HepG2 (cell line): ENCODE data around the gene ZACN. TPM values are rescaled to one million over a fixed set of nuclear protein-coding genes. Genes with fewer than 3 reads are reported as not detected.

ENCODE experiments used
- AKAP8 ChIP-seq: sonication (generic); formaldehyde crosslinking; IDR thresholded peaks from 2 replicates; pipeline ENCODE4 v1.5.1; 2020; ENCODE audit warnings: mild to moderate bottlenecking, missing genetic modification reagents
- ARNT2 ChIP-seq: sonication (generic); formaldehyde crosslinking; IDR thresholded peaks from 2 replicates; pipeline ENCODE4 v1.8.0; 2022; ENCODE audit warnings: mild to moderate bottlenecking, low read depth, missing genetic modification reagents, moderate library complexity
- BHLHE40 ChIP-seq: IDR thresholded peaks from 2 replicates; pipeline ENCODE4 v1.6.1; 2011; ENCODE audit warnings: low read length, improper control_type of control experiment
- CAMTA2 ChIP-seq: sonication (generic); formaldehyde crosslinking; IDR thresholded peaks from 2 replicates; pipeline ENCODE4 v1.4.0; 2020; ENCODE audit warnings: mild to moderate bottlenecking, missing genetic modification reagents, borderline replicate concordance
- CEBPB ChIP-seq: IDR thresholded peaks from 2 replicates; pipeline ENCODE4 v1.6.1; 2011; ENCODE audit warnings: low read depth, low read length, improper control_type of control experiment, borderline replicate concordance
- HHEX ChIP-seq: IDR thresholded peaks from 2 replicates; pipeline ENCODE4 v1.6.1; 2016; ENCODE audit warnings: control low read depth
- HNRNPL ChIP-seq: fragments of 200-400 bp; formaldehyde crosslinking; IDR thresholded peaks from 2 replicates; pipeline ENCODE4 v1.6.1; 2017; ENCODE audit warnings: mild to moderate bottlenecking, low read depth, low read length
- PHF8 ChIP-seq: sonication (generic); formaldehyde crosslinking; IDR thresholded peaks from 2 replicates; pipeline ENCODE4 v1.5.0; 2020; ENCODE audit warnings: missing genetic modification reagents
- RAD21 ChIP-seq: fragments of 450-650 bp; formaldehyde crosslinking; IDR thresholded peaks from 2 replicates; pipeline ENCODE4 v1.5.0; 2020; ENCODE audit warnings: mild to moderate bottlenecking
- RFXAP ChIP-seq: sonication (generic); formaldehyde crosslinking; IDR thresholded peaks from 2 replicates; pipeline ENCODE4 v1.4.0; 2020; ENCODE audit warnings: missing genetic modification reagents, borderline replicate concordance
- ZC3H13 ChIP-seq: sonication (generic); formaldehyde crosslinking; IDR thresholded peaks from 2 replicates; pipeline ENCODE4 v1.8.1; 2023; ENCODE audit warnings: mild to moderate bottlenecking, missing genetic modification reagents, moderate library complexity
- ZNF350 ChIP-seq: sonication (generic); formaldehyde crosslinking; IDR thresholded peaks from 2 replicates; pipeline ENCODE4 v1.4.0; 2020; ENCODE audit warnings: mild to moderate bottlenecking, low read depth, missing genetic modification reagents, borderline replicate concordance
- ZNF614 ChIP-seq: IDR thresholded peaks from 2 replicates; pipeline ENCODE4 v1.6.1; 2018; ENCODE audit warnings: missing biosample characterization, missing genetic modification reagents, inconsistent platforms, borderline replicate concordance
- ZNF766 ChIP-seq: sonication (generic); formaldehyde crosslinking; IDR thresholded peaks from 2 replicates; pipeline ENCODE4 v1.5.0; 2020; ENCODE audit warnings: missing genetic modification reagents, borderline replicate concordance
- polyA plus RNA-seq, 8 experiments: library from polyadenylated mRNA; depleted of rRNA in 3 of 8; stranded (reverse) in 7 of 8; unstranded in 1 of 8; fragments of >200 nt; fragmentation: Illumina TruSeq in 4 of 8; extraction: Trizol in 4 of 8; gene quantifications; 2 replicates each; pipeline versions ENCODE4 v1.2.1 to v1.2.3, GENCODE V29; 2011 to 2016; ENCODE audit warnings: low read depth in 4 of 8, missing spikeins in 1 of 8, mixed read lengths in 1 of 8; ENCODE audit not compliant: insufficient read depth in 1 of 8
- total RNA-seq, 5 experiments: library from RNA; depleted of rRNA; stranded (reverse); fragments of >200 nt; fragmentation: Illumina TruSeq; extraction: Trizol; gene quantifications; 2 replicates each; pipeline ENCODE4 v1.2.3, GENCODE V29; 2016; ENCODE audit warnings: low read depth in 1 of 5
- TF ChIP-seq, protein P1 (sequence below): sonication (generic); formaldehyde crosslinking; IDR thresholded peaks from 2 replicates; pipeline ENCODE4 v1.5.0; 2020; ENCODE audit warnings: mild to moderate bottlenecking, missing genetic modification reagents
- TF ChIP-seq, protein P2 (sequence below), 2 experiments: sonication (generic) in 1 of 2; formaldehyde crosslinking in 1 of 2; IDR thresholded peaks; 2 replicates each; pipeline versions ENCODE4 v1.5.1 to v1.6.1; 2011 to 2020; ENCODE audit warnings: borderline replicate concordance in 1 of 2, low read depth in 1 of 2, low read length in 1 of 2, mild to moderate bottlenecking in 1 of 2, missing genetic modification reagents in 1 of 2, moderate library complexity in 1 of 2
- TF ChIP-seq, protein P3 (sequence below): sonication (generic); formaldehyde crosslinking; IDR thresholded peaks from 2 replicates; pipeline ENCODE4 v1.4.0; 2020; ENCODE audit warnings: mild to moderate bottlenecking, missing genetic modification reagents
- TF ChIP-seq, protein P4 (sequence below): sonication (generic); formaldehyde crosslinking; IDR thresholded peaks from 2 replicates; pipeline ENCODE4 v1.5.1; 2020; ENCODE audit warnings: missing genetic modification reagents, mild to moderate bottlenecking, borderline replicate concordance
- TF ChIP-seq, protein P5 (sequence below): sonication (generic); formaldehyde crosslinking; IDR thresholded peaks from 2 replicates; pipeline ENCODE4 v1.4.0; 2020; ENCODE audit warnings: missing genetic modification reagents, mild to moderate bottlenecking, borderline replicate concordance

ZACN gene
- total and polyA plus RNA-seq, 2 of the 13 experiments (the other 11 are each of a cell fraction or from before 2014, with no cell fraction given): 0.11 to 0.15 TPM

DNA sequence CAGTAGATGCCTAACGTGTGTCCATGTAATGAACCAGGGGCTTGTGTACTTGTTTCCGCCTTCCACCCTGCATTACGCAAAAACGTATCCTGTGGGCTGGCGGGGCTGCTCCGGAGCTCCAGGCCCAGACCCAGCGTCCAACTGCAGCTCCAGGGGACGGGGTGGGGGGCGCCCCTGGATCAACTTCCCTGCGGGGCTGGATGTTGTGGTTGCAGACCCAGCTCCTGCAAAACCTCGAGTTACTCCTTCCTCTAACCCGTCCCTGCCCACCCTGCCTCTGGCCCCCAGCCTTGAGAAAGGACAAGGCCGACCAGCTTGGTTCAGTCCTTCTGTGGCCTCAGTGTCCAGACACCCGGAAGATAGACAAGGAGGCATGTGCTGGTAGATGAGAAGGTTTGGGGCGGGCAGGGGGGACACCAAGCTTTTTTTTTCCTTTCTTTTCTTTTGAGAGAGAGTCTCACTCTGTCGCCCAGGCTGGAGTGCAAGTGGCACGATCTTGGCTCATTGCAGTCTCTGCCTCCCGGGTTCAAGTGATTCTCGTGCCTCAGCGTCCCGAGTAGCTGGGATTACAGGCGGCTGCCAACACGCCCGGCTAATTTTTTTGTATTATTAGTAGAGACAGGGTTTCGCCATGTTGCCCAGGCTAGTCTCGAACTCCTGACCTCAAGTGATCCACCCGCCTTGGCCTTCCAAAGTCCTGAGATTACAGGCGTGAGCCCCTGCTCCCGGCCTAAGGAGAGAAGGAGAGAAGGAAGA lies 25.3 kb downstream of the ZACN start (continued):
- TF ChIP-seq, protein P1, sequence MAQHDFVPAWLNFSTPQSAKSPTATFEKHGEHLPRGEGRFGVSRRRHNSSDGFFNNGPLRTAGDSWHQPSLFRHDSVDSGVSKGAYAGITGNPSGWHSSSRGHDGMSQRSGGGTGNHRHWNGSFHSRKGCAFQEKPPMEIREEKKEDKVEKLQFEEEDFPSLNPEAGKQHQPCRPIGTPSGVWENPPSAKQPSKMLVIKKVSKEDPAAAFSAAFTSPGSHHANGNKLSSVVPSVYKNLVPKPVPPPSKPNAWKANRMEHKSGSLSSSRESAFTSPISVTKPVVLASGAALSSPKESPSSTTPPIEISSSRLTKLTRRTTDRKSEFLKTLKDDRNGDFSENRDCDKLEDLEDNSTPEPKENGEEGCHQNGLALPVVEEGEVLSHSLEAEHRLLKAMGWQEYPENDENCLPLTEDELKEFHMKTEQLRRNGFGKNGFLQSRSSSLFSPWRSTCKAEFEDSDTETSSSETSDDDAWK (CRISPR knock-in tag): no peak
- TF ChIP-seq HHEX (CRISPR knock-in tag) (no peak), ZNF614 (0 out of 2 replicates have a peak, but pooled peaks have one; percentile 44), PHF8 (CRISPR knock-in tag) (no peak), ZNF350 (CRISPR knock-in tag) (0 out of 2 replicates have a peak, but pooled peaks have one; percentile 11), ZC3H13 (CRISPR knock-in tag) (peak; percentile 74), CAMTA2 (0 out of 2 replicates have a peak, but pooled peaks have one; percentile 67), RFXAP (CRISPR knock-in tag) (no peak), ZNF766 (0 out of 2 replicates have a peak, but pooled peaks have one; percentile 59), HNRNPL (no peak), BHLHE40 (no peak), RAD21 (CRISPR knock-in tag) (no peak), ARNT2 (no peak), AKAP8 (CRISPR knock-in tag) (no peak), CEBPB (peak; percentile 56; the same call in 1 of the 2 replicates)
- TF ChIP-seq, protein P2, sequence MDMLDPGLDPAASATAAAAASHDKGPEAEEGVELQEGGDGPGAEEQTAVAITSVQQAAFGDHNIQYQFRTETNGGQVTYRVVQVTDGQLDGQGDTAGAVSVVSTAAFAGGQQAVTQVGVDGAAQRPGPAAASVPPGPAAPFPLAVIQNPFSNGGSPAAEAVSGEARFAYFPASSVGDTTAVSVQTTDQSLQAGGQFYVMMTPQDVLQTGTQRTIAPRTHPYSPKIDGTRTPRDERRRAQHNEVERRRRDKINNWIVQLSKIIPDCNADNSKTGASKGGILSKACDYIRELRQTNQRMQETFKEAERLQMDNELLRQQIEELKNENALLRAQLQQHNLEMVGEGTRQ (IDR thresholded peaks at IDR 0.05; ENCODE audit: low read depth, low read length): no peak
- TF ChIP-seq, protein P2 (CRISPR knock-in tag; IDR thresholded peaks at IDR 0.05; ENCODE audit: borderline replicate concordance): no peak
- TF ChIP-seq, protein P3, sequence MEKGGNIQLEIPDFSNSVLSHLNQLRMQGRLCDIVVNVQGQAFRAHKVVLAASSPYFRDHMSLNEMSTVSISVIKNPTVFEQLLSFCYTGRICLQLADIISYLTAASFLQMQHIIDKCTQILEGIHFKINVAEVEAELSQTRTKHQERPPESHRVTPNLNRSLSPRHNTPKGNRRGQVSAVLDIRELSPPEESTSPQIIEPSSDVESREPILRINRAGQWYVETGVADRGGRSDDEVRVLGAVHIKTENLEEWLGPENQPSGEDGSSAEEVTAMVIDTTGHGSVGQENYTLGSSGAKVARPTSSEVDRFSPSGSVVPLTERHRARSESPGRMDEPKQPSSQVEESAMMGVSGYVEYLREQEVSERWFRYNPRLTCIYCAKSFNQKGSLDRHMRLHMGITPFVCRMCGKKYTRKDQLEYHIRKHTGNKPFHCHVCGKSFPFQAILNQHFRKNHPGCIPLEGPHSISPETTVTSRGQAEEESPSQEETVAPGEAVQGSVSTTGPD: 0 out of 2 replicates have a peak, but pooled peaks have one; percentile 59
- TF ChIP-seq, protein P4, sequence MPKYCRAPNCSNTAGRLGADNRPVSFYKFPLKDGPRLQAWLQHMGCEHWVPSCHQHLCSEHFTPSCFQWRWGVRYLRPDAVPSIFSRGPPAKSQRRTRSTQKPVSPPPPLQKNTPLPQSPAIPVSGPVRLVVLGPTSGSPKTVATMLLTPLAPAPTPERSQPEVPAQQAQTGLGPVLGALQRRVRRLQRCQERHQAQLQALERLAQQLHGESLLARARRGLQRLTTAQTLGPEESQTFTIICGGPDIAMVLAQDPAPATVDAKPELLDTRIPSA (CRISPR knock-in tag): no peak
- TF ChIP-seq, protein P5, sequence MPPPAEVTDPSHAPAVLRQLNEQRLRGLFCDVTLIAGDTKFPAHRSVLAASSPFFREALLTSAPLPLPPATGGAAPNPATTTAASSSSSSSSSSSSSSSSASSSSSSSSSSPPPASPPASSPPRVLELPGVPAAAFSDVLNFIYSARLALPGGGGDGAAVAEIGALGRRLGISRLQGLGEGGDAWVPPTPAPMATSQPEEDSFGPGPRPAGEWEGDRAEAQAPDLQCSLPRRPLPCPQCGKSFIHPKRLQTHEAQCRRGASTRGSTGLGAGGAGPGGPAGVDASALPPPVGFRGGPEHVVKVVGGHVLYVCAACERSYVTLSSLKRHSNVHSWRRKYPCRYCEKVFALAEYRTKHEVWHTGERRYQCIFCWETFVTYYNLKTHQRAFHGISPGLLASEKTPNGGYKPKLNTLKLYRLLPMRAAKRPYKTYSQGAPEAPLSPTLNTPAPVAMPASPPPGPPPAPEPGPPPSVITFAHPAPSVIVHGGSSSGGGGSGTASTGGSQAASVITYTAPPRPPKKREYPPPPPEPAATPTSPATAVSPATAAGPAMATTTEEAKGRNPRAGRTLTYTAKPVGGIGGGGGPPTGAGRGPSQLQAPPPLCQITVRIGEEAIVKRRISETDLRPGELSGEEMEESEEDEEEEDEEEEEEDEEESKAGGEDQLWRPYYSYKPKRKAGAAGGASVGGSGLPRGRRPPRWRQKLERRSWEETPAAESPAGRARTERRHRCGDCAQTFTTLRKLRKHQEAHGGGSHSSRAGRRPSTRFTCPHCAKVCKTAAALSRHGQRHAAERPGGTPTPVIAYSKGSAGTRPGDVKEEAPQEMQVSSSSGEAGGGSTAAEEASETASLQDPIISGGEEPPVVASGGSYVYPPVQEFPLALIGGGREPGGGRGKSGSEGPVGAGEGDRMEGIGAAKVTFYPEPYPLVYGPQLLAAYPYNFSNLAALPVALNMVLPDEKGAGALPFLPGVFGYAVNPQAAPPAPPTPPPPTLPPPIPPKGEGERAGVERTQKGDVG (CRISPR knock-in tag): no peak; the same call in 1 of the 2 replicates
